Measurements from ENCODE around the gene STIMATE.

DNA sequence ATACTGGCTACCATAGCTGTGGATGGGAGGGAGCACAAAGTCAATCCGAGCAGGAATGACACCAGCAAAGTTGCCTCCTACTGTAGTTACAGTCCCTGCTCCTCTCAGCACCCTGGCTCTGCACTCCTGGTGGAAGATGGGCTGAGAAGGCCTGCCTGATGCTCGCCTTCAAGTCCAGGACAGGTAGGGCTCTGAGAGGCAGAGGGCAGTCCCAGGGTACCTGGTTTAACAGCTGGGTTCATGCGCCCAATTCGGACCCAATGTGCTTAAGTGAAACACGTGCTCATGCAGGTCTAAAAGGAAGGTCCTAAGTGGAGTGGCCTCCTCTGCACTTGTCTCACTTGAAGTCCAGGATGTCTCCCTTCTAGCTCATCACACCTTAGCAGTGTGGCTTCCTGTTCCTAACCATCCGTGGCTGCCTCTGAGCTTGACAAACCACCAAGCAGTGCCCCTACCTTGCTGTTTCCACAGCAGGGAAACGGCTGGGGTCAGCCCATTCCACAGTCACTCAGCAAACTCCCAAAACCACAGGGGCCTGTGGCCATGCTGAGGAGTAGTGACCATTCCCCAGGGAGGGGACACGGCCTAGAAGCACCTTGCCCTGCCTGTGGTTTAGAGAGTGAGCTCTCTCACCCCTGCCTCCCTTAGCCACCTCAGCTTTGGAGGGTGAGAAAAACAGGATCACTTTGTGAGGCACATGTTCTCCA, 58.6 kb downstream of the STIMATE start:
- TF ChIP-seq MXI1 (conservative IDR thresholded peaks at IDR 0.05; ENCODE audit: poor library complexity, severe bottlenecking) (no peak), POLR2AphosphoS5 (IDR thresholded peaks at IDR 0.05) (no peak), EZH2 (IDR thresholded peaks at IDR 0.05; ENCODE audit: borderline replicate concordance, insufficient read depth, low read length, poor library complexity, severe bottlenecking) (no peak), TAF1 (IDR thresholded peaks at IDR 0.05; ENCODE audit: low read depth) (no peak), EP300 (conservative IDR thresholded peaks at IDR 0.05; ENCODE audit: poor library complexity, severe bottlenecking) (no peak)
- TF ChIP-seq, protein P1, sequence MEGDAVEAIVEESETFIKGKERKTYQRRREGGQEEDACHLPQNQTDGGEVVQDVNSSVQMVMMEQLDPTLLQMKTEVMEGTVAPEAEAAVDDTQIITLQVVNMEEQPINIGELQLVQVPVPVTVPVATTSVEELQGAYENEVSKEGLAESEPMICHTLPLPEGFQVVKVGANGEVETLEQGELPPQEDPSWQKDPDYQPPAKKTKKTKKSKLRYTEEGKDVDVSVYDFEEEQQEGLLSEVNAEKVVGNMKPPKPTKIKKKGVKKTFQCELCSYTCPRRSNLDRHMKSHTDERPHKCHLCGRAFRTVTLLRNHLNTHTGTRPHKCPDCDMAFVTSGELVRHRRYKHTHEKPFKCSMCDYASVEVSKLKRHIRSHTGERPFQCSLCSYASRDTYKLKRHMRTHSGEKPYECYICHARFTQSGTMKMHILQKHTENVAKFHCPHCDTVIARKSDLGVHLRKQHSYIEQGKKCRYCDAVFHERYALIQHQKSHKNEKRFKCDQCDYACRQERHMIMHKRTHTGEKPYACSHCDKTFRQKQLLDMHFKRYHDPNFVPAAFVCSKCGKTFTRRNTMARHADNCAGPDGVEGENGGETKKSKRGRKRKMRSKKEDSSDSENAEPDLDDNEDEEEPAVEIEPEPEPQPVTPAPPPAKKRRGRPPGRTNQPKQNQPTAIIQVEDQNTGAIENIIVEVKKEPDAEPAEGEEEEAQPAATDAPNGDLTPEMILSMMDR (IDR thresholded peaks at IDR 0.05; ENCODE audit: poor library complexity, severe bottlenecking), result no peak
- TF ChIP-seq, protein P2, sequence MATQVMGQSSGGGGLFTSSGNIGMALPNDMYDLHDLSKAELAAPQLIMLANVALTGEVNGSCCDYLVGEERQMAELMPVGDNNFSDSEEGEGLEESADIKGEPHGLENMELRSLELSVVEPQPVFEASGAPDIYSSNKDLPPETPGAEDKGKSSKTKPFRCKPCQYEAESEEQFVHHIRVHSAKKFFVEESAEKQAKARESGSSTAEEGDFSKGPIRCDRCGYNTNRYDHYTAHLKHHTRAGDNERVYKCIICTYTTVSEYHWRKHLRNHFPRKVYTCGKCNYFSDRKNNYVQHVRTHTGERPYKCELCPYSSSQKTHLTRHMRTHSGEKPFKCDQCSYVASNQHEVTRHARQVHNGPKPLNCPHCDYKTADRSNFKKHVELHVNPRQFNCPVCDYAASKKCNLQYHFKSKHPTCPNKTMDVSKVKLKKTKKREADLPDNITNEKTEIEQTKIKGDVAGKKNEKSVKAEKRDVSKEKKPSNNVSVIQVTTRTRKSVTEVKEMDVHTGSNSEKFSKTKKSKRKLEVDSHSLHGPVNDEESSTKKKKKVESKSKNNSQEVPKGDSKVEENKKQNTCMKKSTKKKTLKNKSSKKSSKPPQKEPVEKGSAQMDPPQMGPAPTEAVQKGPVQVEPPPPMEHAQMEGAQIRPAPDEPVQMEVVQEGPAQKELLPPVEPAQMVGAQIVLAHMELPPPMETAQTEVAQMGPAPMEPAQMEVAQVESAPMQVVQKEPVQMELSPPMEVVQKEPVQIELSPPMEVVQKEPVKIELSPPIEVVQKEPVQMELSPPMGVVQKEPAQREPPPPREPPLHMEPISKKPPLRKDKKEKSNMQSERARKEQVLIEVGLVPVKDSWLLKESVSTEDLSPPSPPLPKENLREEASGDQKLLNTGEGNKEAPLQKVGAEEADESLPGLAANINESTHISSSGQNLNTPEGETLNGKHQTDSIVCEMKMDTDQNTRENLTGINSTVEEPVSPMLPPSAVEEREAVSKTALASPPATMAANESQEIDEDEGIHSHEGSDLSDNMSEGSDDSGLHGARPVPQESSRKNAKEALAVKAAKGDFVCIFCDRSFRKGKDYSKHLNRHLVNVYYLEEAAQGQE (IDR thresholded peaks at IDR 0.05; ENCODE audit: borderline replicate concordance), result no peak

All from neural cell (in vitro differentiated cells).